T-helper 1 cell treated with Interleukin-12 subunit alpha and Interleukin-12 subunit beta and Interleukin-4 antibody, amounts not matched to agents 30 μg/mL and 1 μg/mL, for 36 hours (primary cell): ENCODE measurements around the gene NID1.
"Not testable (repeated sequence)": the region's sequence is repeated elsewhere in the genome, so short reads cannot be mapped to it uniquely, and the experiment has no call there.

Experiments used
- H3K27ac Mint-ChIP-seq: one replicate; pipeline ENCODE4 v1.8.0; 2021; ENCODE audit warnings: mild to moderate bottlenecking, mixed read lengths
- H3K27me3 Mint-ChIP-seq: one replicate; pipeline ENCODE4 v1.8.0; 2021; ENCODE audit warnings: low read depth, mixed read lengths
- H3K36me3 Mint-ChIP-seq: one replicate; pipeline ENCODE4 v1.8.0; 2021; ENCODE audit warnings: low read depth, mixed read lengths
- H3K4me1 Mint-ChIP-seq: one replicate; pipeline ENCODE4 v1.8.0; 2021; ENCODE audit warnings: low read depth, mixed read lengths
- H3K4me3 Mint-ChIP-seq: one replicate; pipeline ENCODE4 v1.8.0; 2021; ENCODE audit warnings: mild to moderate bottlenecking, moderate library complexity, mixed read lengths
- H3K9me3 Mint-ChIP-seq: one replicate; pipeline ENCODE4 v1.8.0; 2021; ENCODE audit warnings: mixed read lengths

NID1 gene

GRCh38 chr1:235976490-235976889 is 88.4 kb downstream of the NID1 start:
- H3K36me3 Mint-ChIP-seq = peaks cover 4% of the 10 kb centered on the region
- no peaks in the 10 kb centered on the region for H3K9me3 Mint-ChIP-seq
- no peak overlapping the region for H3K27ac Mint-ChIP-seq
- peaks cover 30% of the 10 kb centered on the region for H3K27me3 Mint-ChIP-seq
- H3K4me3 Mint-ChIP-seq = no peak overlapping the region
- H3K4me1 Mint-ChIP-seq = peaks cover 16% of the 10 kb centered on the region

- peaks cover 16% of the 10 kb centered on the region for H3K4me1 Mint-ChIP-seq
- no peaks in the 10 kb centered on the region for H3K9me3 Mint-ChIP-seq
- H3K27me3 Mint-ChIP-seq = peaks cover 22% of the 10 kb centered on the region
- H3K36me3 Mint-ChIP-seq = peaks cover 2% of the 10 kb centered on the region
- H3K4me3 Mint-ChIP-seq = no peak overlapping the region
- no peak overlapping the region for H3K27ac Mint-ChIP-seq
Observed at GRCh38 chr1:235974616-235975015, 90.3 kb downstream of the NID1 start.

DNA sequence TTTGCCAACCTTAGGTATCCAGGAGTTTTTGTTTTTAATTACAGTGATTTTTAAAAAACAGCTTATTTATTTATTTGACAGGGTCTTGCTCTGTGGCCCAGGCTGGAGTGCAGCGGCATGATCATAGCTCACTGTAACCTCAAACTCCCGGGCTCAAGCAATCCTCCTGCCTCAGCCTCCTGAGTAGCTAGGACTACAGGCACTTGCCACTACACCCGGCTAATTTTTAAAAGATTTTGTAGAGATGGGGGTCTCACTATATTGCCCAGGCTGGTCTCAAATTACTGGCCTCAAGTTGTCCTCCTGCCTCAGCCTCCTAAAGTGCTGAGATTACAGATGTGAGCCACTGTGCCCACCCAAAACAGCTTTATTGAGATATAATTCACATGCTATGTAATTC is 92.2 kb downstream of the NID1 start:
- H3K36me3 Mint-ChIP-seq, H3K9me3 Mint-ChIP-seq: not testable (repeated sequence)
- peaks cover 16% of the 10 kb centered on the region for H3K4me1 Mint-ChIP-seq
- H3K27me3 Mint-ChIP-seq = peaks cover 22% of the 10 kb centered on the region
- H3K4me3 Mint-ChIP-seq = peak overlapping the region; percentile 33
- H3K27ac Mint-ChIP-seq = peak overlapping the region; percentile 70

DNA sequence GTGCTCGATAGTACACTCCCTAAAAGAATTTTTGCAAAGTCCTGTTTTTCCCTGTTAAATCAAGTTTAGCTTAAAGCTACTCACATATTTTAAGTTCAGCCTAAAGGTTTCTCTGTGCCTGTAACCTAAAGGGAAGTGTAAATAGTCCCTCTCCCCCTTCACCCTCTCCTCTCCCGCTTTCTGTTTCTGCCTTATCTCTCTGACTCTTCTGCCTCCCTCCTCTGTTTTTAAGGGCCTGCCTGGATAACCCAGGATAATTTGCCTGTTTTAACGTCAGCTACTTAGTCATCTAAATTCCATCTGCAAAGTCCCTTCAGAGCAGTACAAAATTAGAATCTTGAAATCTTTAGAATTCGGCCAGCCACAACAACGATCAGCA is 92.6 kb downstream of the NID1 start:
- no peaks in the 10 kb centered on the region for H3K36me3 Mint-ChIP-seq
- H3K27me3 Mint-ChIP-seq = peaks cover 22% of the 10 kb centered on the region
- H3K27ac Mint-ChIP-seq = peak overlapping the region; percentile 70
- no peaks in the 10 kb centered on the region for H3K9me3 Mint-ChIP-seq
- peaks cover 16% of the 10 kb centered on the region for H3K4me1 Mint-ChIP-seq
- H3K4me3 Mint-ChIP-seq = peak overlapping the region; percentile 33

- Mint-ChIP-seq H3K4me1 (peaks cover 16% of the 10 kb centered on the region), H3K4me3 (peak overlapping the region; percentile 33), H3K36me3 (no peaks in the 10 kb centered on the region), H3K9me3 (no peaks in the 10 kb centered on the region), H3K27ac (peak overlapping the region; percentile 70), H3K27me3 (peaks cover 21% of the 10 kb centered on the region)
Observed at GRCh38 chr1:235971571-235972310, 93.1 kb downstream of the NID1 start.

- no peaks in the 10 kb centered on the region for H3K36me3 Mint-ChIP-seq
- H3K9me3 Mint-ChIP-seq = no peaks in the 10 kb centered on the region
- no peak overlapping the region for H3K27ac Mint-ChIP-seq
- H3K27me3 Mint-ChIP-seq = peaks cover 23% of the 10 kb centered on the region
- peaks cover 22% of the 10 kb centered on the region for H3K4me1 Mint-ChIP-seq
- H3K4me3 Mint-ChIP-seq = no peak overlapping the region
Observed at GRCh38 chr1:235971020-235971419, 93.9 kb downstream of the NID1 start.

DNA sequence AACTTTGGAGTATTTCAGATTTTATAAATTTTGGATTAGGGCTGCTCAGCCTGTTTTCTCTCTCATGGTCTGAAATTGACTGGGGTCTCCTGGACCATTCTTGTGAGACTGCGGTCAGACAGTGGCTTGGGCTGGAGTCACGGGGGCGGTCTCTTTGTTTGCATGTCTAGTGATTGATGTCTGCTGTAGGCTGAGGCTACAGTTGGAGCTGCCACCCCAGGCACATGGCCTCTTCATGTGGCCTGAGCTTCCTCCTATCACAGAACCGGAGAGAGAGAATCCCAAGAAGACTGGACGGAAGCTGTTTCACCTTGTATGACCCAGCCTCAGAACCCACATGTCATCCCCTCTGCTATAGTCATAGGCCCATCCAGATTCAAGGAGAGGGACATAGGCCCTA is 96.1 kb downstream of the NID1 start:
- Mint-ChIP-seq H3K9me3 (no peaks in the 10 kb centered on the region), H3K36me3 (peaks cover 1% of the 10 kb centered on the region), H3K27ac (no peak overlapping the region), H3K27me3 (peaks cover 33% of the 10 kb centered on the region), H3K4me1 (peaks cover 28% of the 10 kb centered on the region), H3K4me3 (no peak overlapping the region)

- Mint-ChIP-seq H3K27me3 (peaks cover 39% of the 10 kb centered on the region), H3K4me1 (peaks cover 12% of the 10 kb centered on the region)
- not testable (repeated sequence) for H3K27ac Mint-ChIP-seq, H3K9me3 Mint-ChIP-seq, H3K36me3 Mint-ChIP-seq, H3K4me3 Mint-ChIP-seq
Observed at GRCh38 chr1:235966134-235966533, 98.8 kb downstream of the NID1 start.

- H3K36me3 Mint-ChIP-seq = peaks cover 1% of the 10 kb centered on the region
- no peaks in the 10 kb centered on the region for H3K9me3 Mint-ChIP-seq
- H3K27ac Mint-ChIP-seq = no peak overlapping the region
- H3K4me3 Mint-ChIP-seq = no peak overlapping the region
- H3K27me3 Mint-ChIP-seq = peaks cover 37% of the 10 kb centered on the region
- H3K4me1 Mint-ChIP-seq = peaks cover 7% of the 10 kb centered on the region
Observed at GRCh38 chr1:235960809-235961208, 104.1 kb downstream of the NID1 start.

GRCh38 chr1:235958021-235958420 is 106.9 kb downstream of the NID1 start:
- Mint-ChIP-seq H3K27me3 (peaks cover 16% of the 10 kb centered on the region), H3K4me1 (peaks cover 24% of the 10 kb centered on the region), H3K4me3 (no peak overlapping the region), H3K27ac (no peak overlapping the region), H3K9me3 (no peaks in the 10 kb centered on the region), H3K36me3 (no peaks in the 10 kb centered on the region)

DNA sequence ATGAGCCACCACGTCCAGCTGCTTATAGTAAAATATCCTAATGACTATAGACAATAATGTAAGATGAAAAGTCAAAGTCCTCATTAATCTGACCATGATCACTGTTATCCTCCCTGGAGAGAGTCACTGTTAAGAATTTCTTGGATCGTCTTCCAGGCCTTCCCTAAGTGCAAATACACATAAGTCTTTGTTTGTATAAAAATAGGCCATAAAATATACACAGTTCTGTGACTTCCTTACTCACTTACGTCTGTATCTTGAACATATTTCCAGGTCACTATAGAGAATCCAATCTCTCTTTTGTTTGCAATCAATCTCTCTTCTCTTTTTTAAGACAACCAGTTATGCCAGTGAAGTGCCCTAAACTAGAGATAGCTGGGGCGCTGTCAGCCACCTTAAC is 109.1 kb downstream of the NID1 start:
- no peak overlapping the region for H3K4me3 Mint-ChIP-seq
- H3K4me1 Mint-ChIP-seq = peaks cover 33% of the 10 kb centered on the region
- no peaks in the 10 kb centered on the region for H3K36me3 Mint-ChIP-seq
- no peak overlapping the region for H3K27ac Mint-ChIP-seq
- H3K27me3 Mint-ChIP-seq = peaks cover 16% of the 10 kb centered on the region
- H3K9me3 Mint-ChIP-seq = no peaks in the 10 kb centered on the region

- Mint-ChIP-seq H3K27ac (no peak overlapping the region), H3K4me3 (no peak overlapping the region), H3K4me1 (peaks cover 33% of the 10 kb centered on the region)
Observed at GRCh38 chr1:235954306-235955283, 110.3 kb downstream of the NID1 start.

GRCh38 chr1:235953801-235954200 is 111.1 kb downstream of the NID1 start:
- Mint-ChIP-seq H3K36me3 (no peaks in the 10 kb centered on the region), H3K4me3 (no peak overlapping the region), H3K27ac (peak overlapping the region; percentile 31), H3K27me3 (peaks cover 22% of the 10 kb centered on the region), H3K4me1 (peaks cover 36% of the 10 kb centered on the region), H3K9me3 (no peaks in the 10 kb centered on the region)

More at GRCh38 chr1:235954306-235955283, 110.3 kb downstream of the NID1 start:
- no peaks in the 10 kb centered on the region for H3K9me3 Mint-ChIP-seq
- H3K27me3 Mint-ChIP-seq = peaks cover 18% of the 10 kb centered on the region
- H3K36me3 Mint-ChIP-seq = no peaks in the 10 kb centered on the region

GRCh38 chr1:235952950-235953615 is 111.8 kb downstream of the NID1 start:
- H3K27me3 Mint-ChIP-seq = peaks cover 29% of the 10 kb centered on the region
- no peak overlapping the region for H3K27ac Mint-ChIP-seq
- peaks cover 38% of the 10 kb centered on the region for H3K4me1 Mint-ChIP-seq
- no peaks in the 10 kb centered on the region for H3K36me3 Mint-ChIP-seq
- H3K4me3 Mint-ChIP-seq = peak overlapping the region; percentile 8
- H3K9me3 Mint-ChIP-seq = no peaks in the 10 kb centered on the region
